T-helper 1 cell treated with Interleukin-12 subunit alpha and Interleukin-12 subunit beta and Interleukin-4 antibody, amounts not matched to agents 30 ng/mL and 1 ng/mL, for 36 hours (primary cell): ENCODE data around the gene CD81. TPM values are rescaled to one million over a fixed set of nuclear protein-coding genes. Genes with fewer than 3 reads are reported as not detected.

Experiments
- total RNA-seq: library from RNA; stranded (reverse); gene quantifications from 2 replicates; pipeline ENCODE4 v1.2.3, GENCODE V29; 2022

CD81 gene
- total RNA-seq, 1 donor from 2014 or later, result 189 TPM

Other genes starting within 250 kb of the CD81 start
- 0.17 and 0.32 TPM in 2 replicates for gene IGF2, start 237.9 kb upstream of the CD81 start, total RNA-seq
- gene INS, start 216.1 kb upstream of the CD81 start, total RNA-seq, result not detected in 2 replicates
- not detected in 2 replicates for gene TH, start 205.5 kb upstream of the CD81 start, total RNA-seq
- gene ASCL2, start 106.7 kb upstream of the CD81 start, total RNA-seq, result 0.24 TPM in 1 of 2 replicates, not detected in the other
- 20.4 and 21.2 TPM in 2 replicates for gene C11orf21, start 75.4 kb upstream of the CD81 start, total RNA-seq
- 21.6 and 23.1 TPM in 2 replicates for gene TSPAN32, start 75.3 kb upstream of the CD81 start, total RNA-seq
- gene TSSC4, start 23.4 kb downstream of the CD81 start, total RNA-seq, result 51.6 and 55.3 TPM in 2 replicates
- not detected in 2 replicates for gene TRPM5, start 67.2 kb downstream of the CD81 start, total RNA-seq
- 15.8 and 16.9 TPM in 2 replicates for gene KCNQ1, start 67.7 kb downstream of the CD81 start, total RNA-seq